ENCODE results near the gene CALB2.

Gene CALB2

GRCh38 chr16:71429581-71429980 lies 71.1 kb downstream of the CALB2 start:
- DNase-seq, result no peak

- no peak for DNase-seq
Observed at GRCh38 chr16:71430744-71431143, 72.2 kb downstream of the CALB2 start.

GRCh38 chr16:71431176-71431575 lies 72.7 kb downstream of the CALB2 start:
- no peak for DNase-seq

- no peak for DNase-seq
Observed at GRCh38 chr16:71431991-71432390, 73.5 kb downstream of the CALB2 start.

GRCh38 chr16:71432906-71433305 lies 74.4 kb downstream of the CALB2 start:
- no peak for DNase-seq

- DNase-seq, result no peak
Observed at GRCh38 chr16:71436473-71436872, 78.0 kb downstream of the CALB2 start.

GRCh38 chr16:71439523-71439922 lies 81.0 kb downstream of the CALB2 start:
- no peak for DNase-seq
